Right lobe of liver (tissue), 4 donors: ENCODE measurements around the gene BDH1.

Experiments used
- CTCF ChIP-seq, 4 donors: fragments of 200-600 bp in 3 of 4; fragments of 450-650 bp in 1 of 4; IDR thresholded peaks; one replicate each; pipeline versions ENCODE4 v1.5.1 to v1.8.0; 2016 to 2022; ENCODE audit warnings: antibody characterized with exemption in 4 of 4, mild to moderate bottlenecking in 2 of 4
- POLR2A ChIP-seq: fragments of 450-650 bp; IDR thresholded peaks from one replicate; pipeline ENCODE4 v1.6.1; 2017; ENCODE audit warnings: antibody characterized with exemption, mild to moderate bottlenecking
- donor health status: DM: no; HTN: no; CAD: no.
- donor health status: DM: no; HTN: no; CAD: no.
- donor health status: DM: no; HTN: yes; CAD: no.

GRCh38 chr3:197589545-197589944, 33.8 kb upstream of the BDH1 start:
- TF ChIP-seq POLR2A = no peak
- no peak for TF ChIP-seq CTCF (IDR thresholded peaks at IDR 0.05)
